NCI-H187 treated with DMSO at 0.1 percent for 48 hours (cell line): ENCODE measurements around the gene BRD8.
"Not testable (repeated sequence)": the region's sequence is repeated elsewhere in the genome, so short reads cannot be mapped to it uniquely, and the experiment has no call there.

ENCODE experiments used
- DNase-seq: peaks from one replicate; lab custom pipeline; 2025; lab: John Stamatoyannopoulos, UW

Gene BRD8

DNA sequence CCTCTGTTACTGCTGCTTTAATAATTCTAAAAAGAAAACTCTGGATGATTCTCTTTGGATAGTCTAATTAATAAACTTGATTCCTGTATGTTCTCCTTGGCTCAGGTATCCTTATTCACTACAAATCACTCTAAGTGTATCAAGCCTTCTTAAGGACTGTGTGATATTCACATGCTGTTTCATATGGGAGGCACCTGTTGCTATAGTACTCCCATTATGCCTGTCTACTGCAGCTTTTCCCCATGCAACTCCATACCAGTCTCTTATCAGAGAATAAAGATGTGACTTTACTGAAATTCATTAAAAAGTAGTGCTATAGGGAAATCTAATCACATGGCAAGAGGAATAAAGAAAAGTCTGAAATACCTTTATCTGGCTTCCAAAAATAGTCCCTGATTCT is 14.7 kb downstream of the BRD8 start:
- no peak for DNase-seq

GRCh38 chr5:138160706-138161105 is 17.7 kb downstream of the BRD8 start:
- no peak for DNase-seq

GRCh38 chr5:138159666-138160065 is 18.8 kb downstream of the BRD8 start:
- no peak for DNase-seq

DNA sequence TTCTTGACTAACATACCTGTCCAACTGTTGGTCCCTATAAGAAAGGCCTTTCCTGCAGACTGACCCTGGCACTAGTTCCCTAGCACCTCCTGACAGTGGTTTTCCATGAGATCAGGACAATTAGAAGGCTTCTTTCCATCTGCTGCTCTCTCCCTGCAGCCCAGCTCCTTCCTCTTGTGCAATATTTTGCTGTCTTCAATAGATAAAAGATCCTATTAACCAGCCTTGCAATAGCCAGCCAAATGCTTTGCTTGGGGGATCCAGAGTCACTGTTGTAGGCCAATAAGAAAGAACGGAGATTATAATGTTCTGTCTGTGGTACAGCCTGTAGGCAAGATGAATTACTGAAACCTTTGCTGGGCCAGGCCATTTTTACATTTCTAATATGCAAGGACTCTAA is 20.8 kb downstream of the BRD8 start:
- no peak for DNase-seq

GRCh38 chr5:138155977-138156376 is 22.5 kb downstream of the BRD8 start:
- DNase-seq, result not testable (repeated sequence)

DNA sequence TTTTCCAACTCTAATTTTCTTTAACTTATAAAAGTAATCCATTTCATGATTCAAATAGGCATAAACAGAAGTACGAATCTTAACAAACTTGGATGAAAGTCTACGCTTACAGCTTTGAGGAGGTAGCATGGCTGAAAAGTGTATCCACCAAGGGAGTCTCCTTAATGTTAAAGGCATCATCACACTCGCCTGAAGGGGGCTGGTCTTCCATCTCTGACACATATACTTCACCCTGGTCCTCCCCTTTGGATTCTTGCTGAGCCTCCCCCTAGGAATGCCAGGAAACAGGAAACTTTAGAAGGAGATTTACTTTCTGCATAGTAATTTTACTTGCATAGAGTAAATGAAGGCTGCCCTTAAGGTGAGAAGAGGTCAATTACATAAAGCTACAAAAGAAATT is 28.9 kb downstream of the BRD8 start:
- DNase-seq, result no peak

DNA sequence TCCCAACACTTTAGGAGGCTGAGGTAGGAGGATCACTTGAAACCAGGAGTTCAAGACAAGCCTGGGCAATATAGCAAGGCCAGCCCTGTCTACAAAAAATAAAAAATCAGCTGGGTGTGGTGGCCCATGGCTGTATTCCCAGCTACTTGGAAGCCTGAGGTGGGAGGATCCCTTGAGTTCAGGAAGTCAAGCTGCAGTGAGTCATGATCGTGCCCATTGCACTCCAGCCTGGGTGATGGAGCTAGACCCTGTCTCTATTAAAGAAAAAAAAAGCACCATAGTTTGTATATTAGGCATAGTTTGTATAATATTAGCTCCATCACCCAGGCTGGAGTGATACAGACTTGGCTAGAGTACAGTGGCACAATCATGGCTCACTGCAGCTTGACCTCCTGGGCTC is 29.6 kb downstream of the BRD8 start:
- DNase-seq, result no peak

DNA sequence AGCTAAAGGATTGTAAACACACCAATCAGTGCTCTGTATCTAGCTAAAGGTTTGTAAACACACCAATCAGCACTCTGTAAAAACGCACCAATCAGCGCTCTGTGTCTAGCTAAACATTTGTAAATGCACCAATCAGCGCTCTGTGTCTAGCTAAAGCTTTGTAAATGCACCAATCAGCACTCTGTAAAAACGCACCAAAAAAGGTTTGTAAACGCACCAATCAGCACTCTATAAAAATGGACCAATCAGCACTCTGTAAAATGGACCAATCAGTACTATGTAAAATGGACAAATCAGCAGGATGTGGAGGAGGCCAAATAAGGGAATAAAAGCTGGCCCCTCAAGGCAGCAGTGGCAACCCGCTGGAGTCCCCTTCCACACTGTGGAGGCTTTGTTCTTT is 34.9 kb downstream of the BRD8 start:
- not testable (repeated sequence) for DNase-seq

- no peak for DNase-seq
Measured at GRCh38 chr5:138141734-138142133, 36.7 kb downstream of the BRD8 start.

DNA sequence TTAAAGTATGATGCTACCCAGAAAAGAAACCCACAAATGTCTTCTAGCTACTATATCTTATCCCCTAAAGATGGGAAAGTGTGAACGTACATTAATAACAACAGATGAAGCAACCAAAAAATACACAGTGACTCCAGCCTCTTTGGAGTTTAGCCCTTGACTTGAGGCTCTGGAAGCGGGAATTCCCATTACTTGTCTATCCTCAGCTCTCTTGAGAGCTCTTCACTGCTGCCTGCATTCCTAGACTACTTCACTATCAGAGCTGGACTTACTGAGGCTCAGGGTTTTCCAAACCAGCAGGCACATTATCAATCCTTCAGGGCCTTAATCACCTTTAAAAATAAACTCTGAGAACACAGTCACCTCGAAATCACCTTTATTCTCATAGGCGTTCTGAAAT is 38.2 kb downstream of the BRD8 start:
- DNase-seq, result no peak

- no peak for DNase-seq
Measured at GRCh38 chr5:138139781-138140090, 38.7 kb downstream of the BRD8 start.

- no peak for DNase-seq
Measured at GRCh38 chr5:138138949-138139780, 39.3 kb downstream of the BRD8 start, which contains the start of gene NME5. Gene NME5, minus strand, starts transcription at chr5:138139428. Its CDS starts 648 bp downstream, at chr5:138138780.

DNA sequence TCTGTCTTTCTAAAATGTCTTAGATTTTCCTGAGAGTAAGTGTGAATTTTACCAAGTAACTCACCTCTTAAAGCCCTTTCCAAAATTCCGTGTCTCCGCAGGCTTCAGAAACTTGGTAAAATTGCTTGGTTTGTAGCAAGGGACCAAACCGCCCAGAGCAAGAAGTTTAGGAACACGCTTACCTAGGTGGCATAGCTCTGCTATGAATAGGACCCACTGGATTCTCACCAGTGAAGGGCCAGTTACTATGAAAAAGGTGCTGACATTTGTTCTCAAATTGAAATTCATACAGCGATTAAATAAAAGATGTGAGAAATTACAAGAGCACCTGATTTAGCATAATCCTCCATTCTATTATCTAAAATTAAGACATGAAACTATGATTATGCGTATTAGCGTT is 45.9 kb downstream of the BRD8 start:
- DNase-seq, result no peak

DNA sequence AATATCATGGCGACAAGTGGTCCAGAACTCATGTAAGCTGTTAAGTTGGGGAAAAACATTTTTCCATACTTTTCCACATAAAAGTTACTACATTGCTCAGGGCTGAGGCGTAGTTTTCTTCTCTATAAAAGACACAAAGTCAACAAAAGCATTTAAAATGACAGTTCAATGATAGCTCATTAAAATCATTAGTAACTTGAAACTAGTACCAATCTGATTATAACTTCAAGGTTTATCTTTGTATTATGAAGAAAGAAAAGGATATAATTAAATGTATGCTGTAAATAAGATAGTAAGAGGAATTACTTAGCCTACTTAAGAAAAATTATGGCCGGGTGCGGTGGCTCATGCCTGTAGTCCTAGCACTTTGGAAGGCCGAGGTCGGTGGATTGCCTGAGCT is 49.1 kb downstream of the BRD8 start:
- no peak for DNase-seq

DNA sequence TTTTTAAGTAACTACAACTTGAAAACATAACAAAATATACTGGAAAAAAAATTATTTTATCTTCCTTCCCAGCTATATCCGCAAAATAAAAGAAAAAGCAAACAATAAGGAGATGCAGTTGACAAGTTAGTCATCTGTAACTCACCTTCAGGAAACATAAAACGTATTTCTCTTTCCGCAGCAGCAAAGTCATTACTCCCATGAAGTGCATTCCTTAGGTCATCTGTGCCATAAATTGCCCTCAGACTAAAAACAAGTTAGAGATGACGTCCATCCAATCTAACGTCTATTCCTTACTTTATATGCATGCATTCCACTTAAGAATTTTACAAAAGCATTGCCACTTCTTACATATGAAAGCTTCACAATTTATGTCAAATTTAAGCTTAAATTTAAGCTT is 50.1 kb downstream of the BRD8 start:
- no peak for DNase-seq

- DNase-seq, result no peak
Measured at GRCh38 chr5:138115254-138115653, 63.2 kb downstream of the BRD8 start.

- no peak for DNase-seq
Measured at GRCh38 chr5:138111937-138112336, 66.5 kb downstream of the BRD8 start.

DNA sequence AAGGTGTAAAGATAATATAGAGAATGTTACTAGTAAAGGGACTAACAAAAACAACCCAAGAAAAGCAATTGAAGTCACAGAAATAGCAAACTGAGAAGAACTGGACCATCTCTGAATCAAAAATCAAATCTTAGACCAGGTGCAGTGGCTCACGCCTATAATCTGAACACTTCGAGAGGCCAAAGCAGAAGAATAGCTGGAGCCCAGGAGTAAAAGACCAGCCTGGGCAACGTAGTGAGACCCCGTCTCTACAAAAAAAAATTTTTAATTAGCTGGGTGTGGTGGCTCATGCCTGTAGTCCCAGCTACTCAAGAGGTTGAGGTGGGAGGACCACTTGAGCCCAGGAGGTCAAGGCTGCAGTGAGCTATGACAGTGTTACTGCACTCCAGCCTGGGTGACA is 67.2 kb downstream of the BRD8 start:
- DNase-seq, result no peak

GRCh38 chr5:138110266-138110963 is 68.0 kb downstream of the BRD8 start:
- no peak for DNase-seq

GRCh38 chr5:138109463-138110265 is 68.8 kb downstream of the BRD8 start:
- DNase-seq, result no peak

- DNase-seq, result no peak
Measured at GRCh38 chr5:138107213-138107612, 71.2 kb downstream of the BRD8 start.

DNA sequence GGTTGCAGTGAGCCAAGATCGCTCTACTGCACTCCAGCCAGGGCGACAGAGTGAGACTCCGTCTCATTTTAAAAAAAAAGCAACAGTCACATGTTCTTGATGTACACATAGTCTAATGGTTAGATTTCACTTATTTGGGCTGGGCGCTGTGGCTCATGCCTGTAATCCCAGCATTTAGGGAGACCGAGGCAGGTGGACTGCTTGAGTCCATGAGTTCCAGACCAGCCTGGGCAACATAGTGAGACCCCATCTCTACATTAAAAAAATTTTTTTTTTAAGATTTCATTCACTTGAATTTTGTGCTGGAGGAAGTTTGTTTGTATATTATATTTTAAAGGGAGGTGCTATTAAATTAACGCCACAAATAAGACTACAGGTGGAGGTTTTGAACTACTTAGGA is 72.7 kb downstream of the BRD8 start:
- no peak for DNase-seq

GRCh38 chr5:138103319-138103637 is 75.2 kb downstream of the BRD8 start:
- no peak for DNase-seq
